NCI-H2081 (cell line): ENCODE measurements around the gene RELT.
A peak's percentile ranks its signal among the peaks of the same experiment; 100 is the strongest.

Experiments used
- DNase-seq, 2 experiments: peaks; one replicate each; lab custom pipeline; 2025; lab: John Stamatoyannopoulos, UW

The RELT gene

DNA sequence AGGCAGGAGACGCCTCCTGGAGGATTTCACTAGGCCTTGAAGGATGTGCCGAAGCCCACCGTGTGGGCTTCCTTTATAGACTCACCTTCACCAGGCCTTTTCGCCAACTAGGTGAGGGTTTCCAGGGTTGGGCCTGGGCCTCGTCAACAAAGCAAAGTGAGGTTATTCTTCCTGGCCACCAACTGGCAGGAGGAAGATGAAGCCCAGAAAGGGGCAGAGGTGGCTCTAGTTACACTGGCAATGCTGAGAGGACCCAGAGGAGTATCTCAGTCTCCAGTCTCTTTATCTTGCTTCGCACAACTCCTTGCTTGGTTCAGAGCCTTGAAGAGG lies 404 bp upstream of the RELT start:
- no peak for DNase-seq

DNA sequence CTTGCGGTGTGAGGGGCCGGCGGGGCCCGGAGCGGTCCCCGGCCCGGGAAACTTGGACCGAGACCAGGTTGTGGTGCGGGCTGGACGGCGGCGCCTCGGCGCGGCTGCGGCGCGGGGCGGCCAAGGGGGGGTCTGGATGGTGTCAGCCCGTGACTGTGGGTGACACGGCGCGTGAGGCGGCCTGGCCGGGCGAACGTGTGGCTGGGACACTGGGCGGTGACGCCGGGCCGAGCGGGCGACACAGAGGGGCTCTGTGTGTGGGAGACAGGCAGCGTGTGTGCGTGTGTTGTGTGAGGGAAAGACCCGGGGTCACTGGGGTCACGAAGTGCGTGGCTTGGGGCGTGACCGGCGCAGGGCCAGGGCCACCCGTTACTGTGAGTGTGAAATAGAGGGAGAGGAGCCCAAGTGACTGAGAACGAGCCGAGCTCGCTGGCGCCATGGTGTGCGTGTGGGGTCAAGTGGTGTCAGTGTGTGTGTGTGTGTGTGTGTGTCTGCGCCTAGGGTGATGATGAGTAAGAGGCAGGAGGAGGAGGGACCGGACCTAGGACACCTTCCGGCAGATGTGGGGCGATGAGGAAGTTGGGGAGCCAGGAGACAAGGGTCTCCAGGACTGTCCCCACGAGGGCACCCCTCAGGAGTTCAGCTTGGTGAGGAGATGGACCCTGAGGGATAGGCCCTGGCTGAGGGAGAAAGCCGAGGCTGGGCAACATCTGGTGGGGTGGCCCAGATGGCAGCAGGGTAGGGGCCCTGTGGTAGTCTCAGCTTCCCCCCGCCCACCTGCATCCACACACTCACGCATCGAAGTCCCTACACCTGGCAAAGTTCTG lies 817 bp downstream of the RELT start:
- DNase-seq: peak in 1 of 2 experiments; percentile 12

DNA sequence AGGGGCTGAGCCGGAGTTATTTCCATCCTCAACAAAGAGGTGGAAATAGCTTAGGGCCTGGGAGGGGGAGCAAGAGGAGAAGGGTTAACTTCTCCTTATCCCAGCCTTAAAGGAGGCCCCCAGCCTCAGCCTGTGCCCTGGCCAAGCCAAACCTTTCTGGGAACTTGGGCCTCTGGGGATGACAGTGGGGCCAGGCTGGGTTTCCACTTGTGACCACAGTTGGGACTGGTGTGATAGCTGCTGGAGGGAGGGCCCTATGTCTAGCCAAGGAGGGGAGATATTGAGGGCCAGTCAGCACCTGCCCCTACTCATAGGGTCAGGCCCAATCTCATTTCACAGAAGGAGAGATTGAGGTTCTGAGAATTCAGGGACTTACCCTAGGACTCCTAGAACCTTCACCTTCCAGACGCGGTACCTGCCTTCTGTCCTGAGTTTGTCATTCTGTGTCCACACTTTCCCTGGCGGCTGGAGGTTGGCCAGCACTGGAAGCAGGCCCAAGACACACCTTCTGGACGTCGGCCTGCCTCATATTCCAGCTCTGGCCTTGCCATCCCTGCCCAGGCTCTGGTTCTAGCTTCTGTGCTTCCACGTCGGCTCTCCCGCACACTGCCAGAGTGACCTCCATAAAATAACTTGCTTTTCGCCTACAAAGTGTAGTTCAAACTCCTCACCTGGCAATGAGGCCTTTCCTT lies 3.1 kb downstream of the RELT start:
- DNase-seq: no peak

DNA sequence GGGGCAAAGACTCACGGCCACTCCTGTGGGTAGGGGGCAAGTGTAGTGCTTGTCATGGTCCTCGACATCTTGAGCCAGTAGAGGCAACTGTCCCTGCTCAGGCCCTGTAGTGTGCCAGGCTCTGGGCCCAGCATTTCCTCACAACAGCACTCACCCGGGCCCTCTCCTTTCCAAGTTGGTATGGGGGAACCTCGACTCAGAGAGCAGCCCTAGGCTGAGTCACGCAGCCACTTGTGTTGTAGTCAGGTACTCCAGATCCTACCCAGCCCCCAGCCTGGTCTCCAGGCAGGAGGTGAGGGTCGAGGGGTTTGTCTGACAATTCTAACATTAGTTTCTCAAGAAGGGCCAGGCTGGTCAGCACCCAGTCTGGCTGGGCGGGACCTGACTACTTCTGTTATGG lies 4.1 kb downstream of the RELT start:
- no peak for DNase-seq

DNA sequence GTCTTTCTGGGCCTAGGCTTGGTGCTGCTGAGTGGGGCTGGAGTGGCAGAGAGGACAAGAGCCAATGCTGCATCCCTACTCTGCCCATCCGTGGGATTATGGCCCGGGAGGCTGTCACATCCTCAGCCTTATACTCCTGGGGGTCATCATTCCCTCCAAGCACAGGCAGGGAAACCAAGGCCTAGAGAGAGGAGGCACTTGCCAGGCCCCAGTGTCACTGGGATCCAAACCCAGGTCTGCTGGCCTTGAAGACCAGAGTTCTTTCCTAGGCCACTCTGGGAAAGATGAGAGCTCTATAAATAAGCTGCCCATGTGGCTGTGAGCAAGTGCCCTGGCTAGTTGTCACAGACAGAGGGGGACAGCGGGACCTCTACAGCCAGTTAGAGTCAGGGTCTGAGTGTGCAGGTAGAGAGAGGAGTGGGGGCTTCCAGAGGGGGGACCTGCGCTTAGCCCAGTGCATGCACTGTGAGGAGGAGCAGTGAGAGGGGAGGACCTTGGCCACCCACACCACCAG lies 4.8 kb downstream of the RELT start:
- DNase-seq: no peak

DNA sequence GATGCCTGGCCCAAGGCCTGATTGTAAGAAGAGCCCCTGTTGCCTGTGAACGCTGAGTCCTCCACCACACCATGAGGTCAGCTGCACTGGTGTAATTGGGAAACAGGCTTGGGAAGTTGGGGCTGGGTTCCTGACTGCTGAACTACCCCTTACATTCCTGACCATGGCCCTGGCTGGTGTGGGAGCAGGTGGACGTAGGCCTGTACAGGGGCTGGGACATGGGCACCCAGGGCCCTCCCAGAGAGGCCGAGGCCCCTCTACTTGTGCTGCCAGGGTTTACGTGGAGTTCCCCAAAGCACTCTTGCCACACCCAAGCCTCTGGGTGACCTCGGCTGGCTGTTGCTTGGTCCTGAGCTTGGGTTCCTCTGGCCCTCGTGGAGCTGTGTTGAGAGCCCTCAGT lies 5.4 kb downstream of the RELT start:
- DNase-seq: no peak

DNA sequence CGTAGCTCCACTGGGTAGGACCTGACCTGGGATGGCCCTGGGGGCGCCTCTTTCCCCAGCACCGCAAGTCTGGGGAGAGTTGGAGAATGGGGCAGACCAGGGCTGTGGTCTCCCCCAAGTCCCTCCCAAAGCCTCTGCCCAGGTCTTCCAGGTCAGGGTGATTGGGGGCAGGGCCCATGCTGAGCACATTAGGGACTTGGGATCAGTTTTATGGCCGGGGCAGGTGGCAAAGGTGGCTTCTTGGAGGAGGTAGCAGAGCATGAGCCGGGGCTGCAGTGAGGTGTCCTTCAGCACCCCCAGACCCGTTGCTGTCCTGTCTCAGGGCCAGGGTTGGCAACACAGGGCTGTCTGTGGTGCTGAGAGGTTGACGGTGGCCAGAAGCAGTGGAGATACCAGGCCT lies 6.0 kb downstream of the RELT start:
- DNase-seq: no peak

DNA sequence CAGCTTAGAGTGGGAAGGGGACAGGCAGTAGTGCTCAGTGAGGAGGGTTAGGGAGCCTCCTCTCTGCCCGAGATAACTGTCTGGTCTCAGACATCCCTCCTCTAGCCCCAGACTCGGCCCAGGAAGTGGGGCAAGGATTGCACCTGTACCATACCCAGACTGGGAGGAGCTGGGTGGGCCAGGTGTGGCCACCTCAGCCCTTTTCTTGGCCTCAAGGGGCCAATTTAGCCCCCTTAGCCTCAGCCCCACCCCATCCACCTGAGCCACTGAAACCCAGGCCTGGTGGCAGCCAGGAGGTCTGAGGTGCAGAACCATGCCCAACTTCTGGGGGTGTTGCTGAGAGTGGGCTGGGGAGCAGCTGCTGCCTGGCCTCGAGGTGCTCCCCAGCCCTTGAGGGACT lies 6.5 kb downstream of the RELT start:
- no peak for DNase-seq

DNA sequence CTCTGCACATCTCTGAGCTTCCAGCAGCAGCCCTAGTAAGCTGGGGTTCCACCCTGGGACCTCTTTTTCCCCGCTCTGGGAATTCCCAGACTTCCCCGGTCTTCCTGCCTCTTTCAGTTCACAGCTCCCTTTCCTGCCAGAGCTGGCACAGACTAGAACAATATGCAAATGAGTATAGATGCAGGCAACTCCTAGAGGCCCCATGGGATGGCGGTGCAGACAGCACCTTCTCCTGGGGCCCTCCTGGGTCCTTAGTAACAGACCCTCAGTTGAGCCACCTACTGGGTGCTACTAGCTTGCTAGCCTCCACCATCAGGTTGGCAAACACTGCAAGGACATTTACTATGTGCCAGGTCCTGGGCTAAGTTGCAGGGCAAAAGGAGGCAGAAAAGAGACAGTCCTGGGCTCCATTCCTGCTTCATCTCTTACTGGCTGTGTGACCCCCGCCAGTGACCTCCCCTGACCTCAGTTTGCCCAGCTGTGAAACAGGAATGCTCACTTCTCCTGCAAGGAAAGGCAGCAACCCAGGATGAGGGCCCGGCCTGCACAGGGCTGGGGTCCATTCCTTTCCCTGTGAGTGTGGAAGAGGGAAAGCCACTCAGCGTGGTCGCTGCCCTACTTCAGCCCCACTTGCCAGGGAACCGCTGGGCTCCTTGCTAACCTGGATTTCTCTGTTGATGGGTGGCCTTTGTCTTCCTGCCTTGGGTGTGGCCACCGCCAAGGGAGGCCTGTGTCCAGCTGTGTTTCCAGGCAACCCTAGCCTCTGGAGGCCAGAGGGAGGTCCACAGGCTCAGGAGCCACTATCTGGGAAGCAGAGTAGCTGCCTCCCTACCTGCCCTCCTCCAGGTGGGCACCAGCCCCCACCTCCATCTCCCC lies 7.3 kb downstream of the RELT start:
- DNase-seq: no peak

DNA sequence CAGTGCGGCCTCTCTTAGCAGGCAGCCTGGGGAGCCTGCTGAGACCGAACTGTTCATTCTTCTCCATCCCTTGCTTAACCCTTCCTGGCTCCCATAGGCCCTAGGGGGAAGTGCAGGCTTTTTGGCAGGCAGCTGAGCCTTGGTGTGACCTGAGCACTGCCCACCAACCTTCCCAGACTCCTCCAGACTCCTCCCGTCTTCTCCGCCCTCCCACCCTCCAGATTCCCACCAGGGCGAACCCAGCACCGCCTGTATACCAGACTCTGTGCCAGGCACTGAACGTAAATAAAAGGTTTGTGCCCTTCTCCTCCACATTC lies 7.9 kb downstream of the RELT start:
- DNase-seq: no peak

DNA sequence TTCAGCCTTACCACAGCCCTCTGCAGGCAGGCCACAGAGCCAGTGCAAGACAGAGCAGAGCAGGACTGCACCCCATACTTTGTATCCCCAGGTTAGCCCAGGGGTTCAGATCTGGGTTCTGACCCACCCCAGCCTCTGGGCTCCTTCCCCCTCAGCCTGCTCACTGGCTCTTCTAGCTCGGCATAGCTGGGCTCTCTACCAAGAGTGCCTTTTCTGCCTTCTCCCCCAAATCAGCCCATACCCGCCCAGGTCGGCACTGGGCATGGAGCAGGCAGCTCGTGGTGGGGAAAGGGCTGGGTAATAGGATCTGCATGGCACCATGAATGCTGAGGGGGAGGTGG lies 8.3 kb downstream of the RELT start:
- no peak for DNase-seq

DNA sequence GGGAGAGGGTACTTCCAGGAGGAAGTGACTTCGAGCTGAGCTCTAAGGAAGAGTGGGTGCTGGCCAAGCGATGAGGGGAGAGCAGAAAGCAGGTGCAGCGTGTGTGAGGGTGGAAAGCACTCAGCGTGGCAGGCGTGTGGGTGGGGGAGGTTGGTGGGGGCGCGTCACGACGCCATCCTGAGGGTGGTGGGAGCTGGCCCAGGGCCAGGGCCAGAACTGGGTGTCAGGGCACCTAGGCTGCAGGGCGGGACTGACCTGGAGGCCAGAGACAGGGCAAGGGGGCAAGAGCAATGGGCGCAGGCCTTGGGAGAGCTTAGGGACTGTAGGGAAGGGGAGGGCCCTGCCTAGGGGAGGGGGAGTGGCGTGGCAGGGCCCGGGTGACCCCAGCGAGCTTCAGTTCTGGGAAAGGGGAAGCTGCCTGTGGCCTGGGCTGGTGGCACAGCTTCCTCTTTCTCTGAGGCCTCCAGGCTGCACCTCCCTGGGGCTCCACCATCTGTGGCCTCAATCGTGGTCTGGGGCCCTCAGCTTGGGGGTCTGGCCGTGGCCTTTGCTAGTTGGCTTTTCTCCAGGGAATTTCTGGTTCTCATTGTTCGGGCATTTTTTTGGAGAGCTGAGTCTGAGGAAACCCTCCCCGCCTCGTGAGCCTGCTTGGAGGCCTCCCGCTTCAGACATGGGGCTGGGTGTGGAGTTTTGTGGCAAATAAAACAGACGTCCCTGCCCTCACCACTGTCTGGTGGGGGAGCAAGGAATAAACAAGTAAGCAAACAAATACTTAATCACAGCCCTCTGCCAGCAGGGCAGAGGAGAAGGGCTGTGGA lies 8.9 kb downstream of the RELT start:
- DNase-seq: no peak

DNA sequence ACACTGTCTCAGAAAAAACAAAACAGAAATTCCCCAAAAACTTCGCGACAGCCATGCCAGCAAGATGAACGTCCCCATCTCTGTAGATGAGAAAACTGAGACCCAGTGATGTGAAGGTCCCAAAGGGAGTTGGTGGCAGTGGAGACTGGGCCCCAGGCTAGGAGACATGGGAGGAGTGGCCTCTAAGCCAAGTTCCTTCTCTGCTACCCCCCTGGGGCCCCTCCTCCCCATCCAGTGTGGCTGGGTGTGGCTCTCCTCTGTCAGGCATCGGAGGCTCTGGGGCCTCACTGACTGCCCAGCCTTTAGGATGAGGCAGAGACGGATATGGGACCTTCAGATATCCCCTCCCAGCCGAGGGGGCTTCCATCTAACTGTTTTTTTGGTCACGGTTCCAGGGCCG lies 9.8 kb downstream of the RELT start:
- no peak for DNase-seq

DNA sequence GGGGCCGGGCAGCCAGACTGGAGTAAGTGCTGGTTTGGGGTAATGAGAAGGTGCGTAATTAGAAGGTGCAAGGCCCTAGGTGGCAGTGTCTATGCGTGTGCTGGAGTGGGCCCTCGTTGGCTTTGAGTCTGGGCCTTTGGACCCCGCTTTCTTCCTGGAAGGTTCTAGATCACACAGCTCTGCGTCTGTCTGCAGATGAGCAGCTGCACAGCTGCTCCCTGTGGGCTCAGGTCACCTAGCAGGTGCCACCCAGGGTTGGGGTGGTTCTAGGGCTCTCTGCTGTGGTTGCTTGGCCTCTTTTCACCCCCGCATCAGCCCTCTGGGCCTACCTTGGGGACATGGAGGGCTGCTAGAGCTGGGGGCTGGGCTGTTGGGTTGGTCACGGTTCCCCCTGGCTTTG lies 10.3 kb downstream of the RELT start:
- DNase-seq: no peak

DNA sequence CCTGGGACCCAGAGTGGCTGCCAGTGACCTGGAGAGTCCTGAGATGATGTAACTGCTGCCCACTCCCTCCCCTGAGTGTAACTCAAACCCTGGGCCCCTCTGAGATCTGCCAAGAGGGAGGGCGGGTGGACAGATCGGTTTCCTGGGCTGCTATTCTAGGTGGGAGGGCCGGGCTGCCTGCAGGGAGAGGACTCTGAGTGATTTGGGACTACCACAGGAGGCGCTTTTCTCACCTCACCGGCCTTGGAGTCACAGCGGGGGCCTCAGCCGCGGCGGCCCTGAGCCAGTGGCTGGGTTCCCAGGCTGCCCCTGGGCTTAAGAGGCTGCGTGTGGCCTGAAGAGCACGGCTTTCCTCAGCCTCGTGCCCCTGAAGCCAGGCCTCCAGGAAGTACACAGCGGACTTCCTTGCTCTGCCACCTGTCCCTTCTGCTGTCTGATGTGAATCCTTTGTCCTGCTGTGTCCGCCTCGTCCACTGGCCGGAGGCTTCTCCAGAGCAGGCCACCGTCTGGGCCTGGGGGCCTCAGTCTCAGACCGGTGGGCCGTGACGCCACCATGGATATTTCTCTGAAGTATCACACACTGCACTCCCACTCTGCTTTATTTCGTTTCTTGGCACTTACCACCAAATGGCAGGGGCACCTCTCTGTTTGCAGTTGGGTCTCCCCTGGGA lies 11.5 kb downstream of the RELT start:
- no peak for DNase-seq

DNA sequence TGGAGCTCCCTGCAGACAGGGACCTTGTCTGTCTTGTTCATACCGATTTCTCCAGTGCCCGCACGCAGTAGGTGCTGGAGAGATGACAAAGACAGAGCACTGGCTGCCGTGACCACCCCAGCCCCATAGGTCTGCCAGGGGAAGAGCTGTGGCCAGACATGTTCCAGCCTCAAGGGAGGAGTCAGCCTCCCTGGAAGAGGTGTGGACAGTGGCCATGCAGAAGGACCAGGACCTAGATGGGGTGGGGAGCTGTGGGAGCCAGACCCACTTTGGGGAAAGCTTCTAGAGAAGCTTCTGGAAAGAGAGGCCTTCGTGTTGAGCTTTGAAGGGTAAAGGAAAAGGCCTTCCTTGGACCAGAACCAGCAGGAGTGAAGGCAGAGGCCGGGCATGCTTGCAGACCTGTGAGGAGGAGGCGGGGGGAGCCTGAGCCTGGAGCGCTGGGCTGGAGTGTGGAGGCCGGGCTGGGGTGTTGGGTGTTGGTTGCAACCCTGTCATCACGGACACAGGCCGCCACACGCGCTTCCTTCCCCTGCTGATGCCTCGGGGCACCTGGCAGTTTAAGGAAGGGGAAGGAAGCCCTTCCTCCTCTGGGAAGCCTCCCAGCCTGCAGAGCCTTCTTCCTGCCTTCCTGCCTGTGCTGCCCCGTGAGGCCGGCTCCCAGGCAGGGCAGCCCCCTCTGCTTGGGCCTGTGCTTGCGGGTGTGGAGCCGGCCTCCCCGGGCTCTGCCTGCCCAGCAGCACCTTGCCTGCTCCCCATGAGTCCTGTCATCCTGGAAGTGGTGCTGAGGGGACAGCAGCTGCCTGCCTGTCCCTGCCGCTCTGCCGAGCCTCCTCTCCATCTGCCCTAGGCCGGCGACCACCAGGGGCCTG lies 12.3 kb downstream of the RELT start:
- DNase-seq: peak in 1 of 2 experiments; percentile 11

DNA sequence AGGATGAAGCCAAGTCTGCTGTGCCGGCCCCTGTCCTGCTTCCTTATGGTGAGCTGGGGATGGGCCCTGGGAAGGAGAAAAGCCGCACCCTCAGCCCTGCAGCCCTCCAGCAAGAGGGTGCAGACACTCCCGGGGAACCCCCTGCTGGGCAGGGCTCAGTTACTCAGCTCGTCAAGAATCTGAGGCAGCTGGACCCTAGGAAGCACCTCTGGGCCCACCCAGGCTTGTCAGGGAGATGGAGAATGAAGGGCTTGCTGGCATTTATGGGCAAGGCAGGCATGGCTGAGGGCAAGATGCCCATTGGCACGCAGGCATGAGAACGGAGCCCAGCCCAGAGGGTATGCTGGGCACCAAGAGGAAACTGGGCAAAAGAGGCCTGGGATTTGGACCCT lies 12.9 kb downstream of the RELT start:
- no peak for DNase-seq

DNA sequence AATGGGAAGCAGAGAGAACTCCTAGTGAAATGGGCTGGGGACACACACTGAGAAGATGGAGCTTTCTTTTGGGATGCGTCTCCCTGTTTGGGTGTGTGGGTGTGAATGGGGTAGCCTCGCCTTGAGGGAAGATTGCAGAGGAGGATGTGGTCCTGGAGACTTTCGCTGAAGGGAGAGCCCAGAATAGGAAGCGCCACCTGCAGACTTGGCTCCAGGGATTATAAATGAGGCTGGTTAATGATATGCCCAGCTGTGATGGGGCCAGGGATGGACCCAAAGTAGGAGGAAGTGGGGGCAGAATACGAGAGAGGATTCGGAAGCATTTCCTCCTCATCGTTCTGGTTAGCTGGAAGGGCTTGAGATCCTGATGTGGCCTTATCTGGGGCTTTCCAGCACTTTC lies 13.7 kb downstream of the RELT start:
- no peak for DNase-seq

DNA sequence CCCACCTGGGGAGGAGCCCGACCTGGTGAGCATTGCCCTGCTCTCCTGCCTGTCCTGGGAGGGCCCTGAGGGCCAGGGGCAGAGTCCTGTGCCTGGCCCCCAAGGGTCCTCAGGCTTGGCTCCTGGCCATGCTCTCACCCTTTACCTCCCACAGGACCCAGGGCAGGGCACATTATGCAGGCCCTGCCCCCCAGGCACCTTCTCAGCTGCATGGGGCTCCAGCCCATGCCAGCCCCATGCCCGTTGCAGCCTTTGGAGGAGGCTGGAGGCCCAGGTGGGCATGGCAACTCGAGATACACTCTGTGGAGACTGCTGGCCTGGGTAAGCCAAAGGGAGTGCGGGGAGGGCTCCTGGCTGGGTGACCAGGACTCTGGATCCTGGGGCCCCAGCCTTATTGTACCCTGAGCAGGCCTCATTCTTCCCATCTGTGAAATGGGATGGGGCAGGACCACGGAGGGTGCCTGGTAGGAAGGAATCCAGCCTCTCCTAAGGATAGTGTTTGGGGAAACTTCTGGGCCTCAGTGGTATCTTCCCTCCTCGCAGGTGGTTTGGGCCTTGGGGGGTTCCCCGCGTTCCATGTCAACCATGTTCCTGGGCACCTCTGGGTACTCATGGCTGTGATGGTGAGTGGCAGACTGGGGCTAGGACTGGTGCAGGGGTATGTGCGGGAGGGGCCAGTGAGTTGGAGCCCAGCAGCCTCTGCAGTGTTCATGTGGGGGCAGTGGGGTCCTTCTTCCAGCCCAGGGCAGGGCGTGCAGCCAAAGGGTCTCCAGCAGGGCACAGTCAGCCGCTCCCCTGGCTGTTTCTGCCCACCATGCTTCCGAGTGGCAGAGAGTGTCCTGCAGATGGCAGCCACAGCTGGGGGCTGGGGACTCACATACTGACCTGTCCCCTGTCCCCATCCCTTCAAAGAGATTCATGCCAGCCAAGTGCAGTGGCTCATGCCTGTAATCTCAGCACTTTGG lies 14.7 kb downstream of the RELT start:
- DNase-seq: no peak
